ENCODE measurements around the gene VAMP2.

VAMP2 gene

DNA sequence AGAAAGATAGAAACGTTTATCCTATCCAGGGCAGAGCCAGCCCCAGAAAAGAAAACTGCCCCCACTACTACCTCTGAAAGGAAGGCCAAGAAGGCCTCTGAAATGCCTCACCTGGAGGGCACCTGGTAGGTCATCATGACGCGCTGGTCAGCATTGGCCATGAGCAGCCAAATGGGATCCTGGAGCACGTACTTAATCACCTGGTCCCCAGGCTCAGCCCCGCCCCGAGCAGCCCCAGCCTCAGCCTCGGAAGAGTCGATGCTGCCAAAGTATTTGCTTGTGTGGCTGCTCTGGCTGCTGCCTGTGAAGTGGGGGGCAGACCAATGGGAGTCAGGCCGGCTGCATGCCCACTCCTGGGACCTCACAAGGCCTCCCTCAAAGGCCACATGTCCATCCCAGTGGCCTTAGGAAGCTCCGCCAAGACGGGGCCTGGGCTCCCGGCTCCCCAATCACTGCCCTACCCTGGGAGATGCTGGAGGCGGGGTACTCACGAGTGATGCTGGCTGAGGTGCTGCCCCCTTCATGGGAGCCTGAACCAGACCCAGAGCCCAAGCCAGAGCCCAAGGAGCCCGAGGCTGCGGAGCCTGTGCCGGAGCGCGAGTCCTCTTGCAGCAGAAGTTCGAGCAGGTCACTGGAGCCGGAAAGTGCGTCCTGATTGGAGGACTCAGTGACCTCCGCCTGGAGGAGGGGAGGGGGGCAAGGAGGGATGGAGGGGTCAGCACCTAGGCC, 20.4 kb downstream of the VAMP2 start:
- Mint-ChIP-seq H3K9me3 (no peaks in the 10 kb centered on the region), H3K27me3 (ENCODE audit: low read depth, poor library complexity) (peaks cover 2% of the 10 kb centered on the region), H3K27ac (no peak overlapping the region), H3K4me1 (no peaks in the 10 kb centered on the region), H3K4me3 (no peak overlapping the region), H3K36me3 (ENCODE audit: low read depth) (peaks cover 29% of the 10 kb centered on the region)
- no peak for DNase-seq
- TF ChIP-seq, protein P1, sequence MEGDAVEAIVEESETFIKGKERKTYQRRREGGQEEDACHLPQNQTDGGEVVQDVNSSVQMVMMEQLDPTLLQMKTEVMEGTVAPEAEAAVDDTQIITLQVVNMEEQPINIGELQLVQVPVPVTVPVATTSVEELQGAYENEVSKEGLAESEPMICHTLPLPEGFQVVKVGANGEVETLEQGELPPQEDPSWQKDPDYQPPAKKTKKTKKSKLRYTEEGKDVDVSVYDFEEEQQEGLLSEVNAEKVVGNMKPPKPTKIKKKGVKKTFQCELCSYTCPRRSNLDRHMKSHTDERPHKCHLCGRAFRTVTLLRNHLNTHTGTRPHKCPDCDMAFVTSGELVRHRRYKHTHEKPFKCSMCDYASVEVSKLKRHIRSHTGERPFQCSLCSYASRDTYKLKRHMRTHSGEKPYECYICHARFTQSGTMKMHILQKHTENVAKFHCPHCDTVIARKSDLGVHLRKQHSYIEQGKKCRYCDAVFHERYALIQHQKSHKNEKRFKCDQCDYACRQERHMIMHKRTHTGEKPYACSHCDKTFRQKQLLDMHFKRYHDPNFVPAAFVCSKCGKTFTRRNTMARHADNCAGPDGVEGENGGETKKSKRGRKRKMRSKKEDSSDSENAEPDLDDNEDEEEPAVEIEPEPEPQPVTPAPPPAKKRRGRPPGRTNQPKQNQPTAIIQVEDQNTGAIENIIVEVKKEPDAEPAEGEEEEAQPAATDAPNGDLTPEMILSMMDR (IDR thresholded peaks at IDR 0.05): no peak

DNA sequence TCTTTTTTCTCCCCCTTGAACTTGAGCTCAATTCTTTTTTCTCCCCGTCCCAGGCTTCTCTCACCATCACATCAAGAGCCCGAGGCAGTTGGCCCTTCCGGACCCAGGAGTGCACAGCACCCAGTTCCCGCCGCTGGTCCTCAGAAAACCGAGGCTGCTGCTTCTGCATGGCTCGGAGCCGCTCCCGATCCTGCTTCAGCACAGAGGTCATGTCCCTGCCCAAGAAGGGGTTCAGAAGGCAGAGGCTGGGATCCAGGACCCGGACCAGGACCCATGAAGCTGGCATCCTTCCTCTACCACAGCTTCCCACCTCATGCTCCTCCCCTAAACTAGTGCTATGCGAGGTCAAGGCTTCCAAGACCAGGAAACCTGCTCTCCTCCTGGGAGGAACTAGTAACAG, 21.0 kb downstream of the VAMP2 start:
- peaks cover 4% of the 10 kb centered on the region for H3K27me3 Mint-ChIP-seq (ENCODE audit: low read depth, poor library complexity)
- no peak for DNase-seq
- H3K27ac Mint-ChIP-seq: no peak overlapping the region
- H3K9me3 Mint-ChIP-seq: no peaks in the 10 kb centered on the region
- H3K4me1 Mint-ChIP-seq: no peaks in the 10 kb centered on the region
- TF ChIP-seq, protein P1 (IDR thresholded peaks at IDR 0.05): no peak
- peaks cover 26% of the 10 kb centered on the region for H3K36me3 Mint-ChIP-seq (ENCODE audit: low read depth)
- H3K4me3 Mint-ChIP-seq: no peak overlapping the region

DNA sequence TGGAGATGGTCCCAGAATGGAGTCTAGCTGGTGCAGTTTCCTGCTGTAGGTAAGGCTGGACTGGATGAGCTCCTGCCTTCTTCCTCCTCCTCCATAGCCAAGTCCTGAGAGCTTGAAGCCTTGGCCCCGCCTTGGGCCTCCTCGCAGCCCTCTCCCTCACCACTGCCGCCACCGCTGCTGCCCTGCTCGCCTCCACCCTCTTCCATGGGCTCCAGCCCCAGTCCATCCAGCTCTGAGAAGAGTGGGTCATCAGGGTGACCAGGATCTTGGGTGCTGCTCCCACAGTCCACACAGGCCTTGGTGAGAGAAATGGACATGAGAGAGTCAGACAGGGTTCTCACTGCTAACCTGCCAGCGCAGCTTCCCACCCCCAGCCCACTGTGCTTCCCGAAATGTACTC, 21.7 kb downstream of the VAMP2 start:
- Mint-ChIP-seq H3K4me1 (no peaks in the 10 kb centered on the region), H3K9me3 (no peaks in the 10 kb centered on the region), H3K36me3 (ENCODE audit: low read depth) (peaks cover 19% of the 10 kb centered on the region), H3K4me3 (no peak overlapping the region), H3K27ac (no peak overlapping the region), H3K27me3 (ENCODE audit: low read depth, poor library complexity) (peaks cover 6% of the 10 kb centered on the region)
- TF ChIP-seq, protein P1 (IDR thresholded peaks at IDR 0.05): no peak
- no peak for DNase-seq

DNA sequence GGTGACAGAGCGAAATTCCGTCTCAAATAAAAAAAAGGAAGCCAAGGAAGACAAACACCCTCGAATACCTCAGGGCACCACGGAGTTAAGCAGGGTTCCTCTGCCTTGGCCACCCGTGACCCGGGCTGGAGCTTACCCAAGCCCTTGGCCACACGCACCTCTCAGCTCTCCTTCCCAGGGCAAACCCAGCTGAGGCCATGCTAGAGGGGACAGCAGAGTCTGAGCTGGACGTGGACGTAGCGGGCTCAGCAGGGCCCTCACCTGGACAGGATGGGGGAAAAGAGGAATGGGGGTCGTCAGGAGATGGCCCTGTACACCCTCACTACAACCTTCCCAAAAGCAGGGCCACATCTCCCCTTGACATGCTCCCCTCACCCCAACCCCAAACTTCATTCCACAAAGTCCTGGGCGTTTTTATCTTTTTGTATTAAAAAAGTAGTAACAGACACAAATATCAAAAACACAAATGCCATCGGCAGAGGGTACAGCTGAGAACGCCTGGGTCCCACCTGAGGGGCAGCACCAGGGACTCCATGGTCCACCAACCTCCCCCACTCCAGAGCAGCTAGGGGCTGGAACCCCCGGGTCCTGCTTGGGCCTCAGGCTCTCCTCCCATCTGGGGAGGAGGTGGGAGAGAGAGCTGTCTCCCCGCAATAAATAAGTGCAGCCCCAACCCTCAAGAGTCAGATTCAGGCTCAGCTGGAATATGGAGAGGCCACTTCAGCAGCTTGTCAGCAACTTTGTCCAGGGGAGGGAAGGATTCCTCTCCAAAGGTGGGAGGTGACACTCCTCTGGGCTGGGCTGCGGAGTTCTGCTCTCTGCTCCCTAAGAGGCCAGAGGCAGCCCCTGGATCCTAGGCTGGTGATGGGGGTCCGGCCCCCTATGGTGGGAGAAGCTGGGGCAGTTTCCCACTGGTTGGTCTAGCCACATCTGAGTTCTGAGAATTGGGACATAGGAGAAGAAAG, 22.4 kb downstream of the VAMP2 start:
- no peaks in the 10 kb centered on the region for H3K9me3 Mint-ChIP-seq
- peaks cover 6% of the 10 kb centered on the region for H3K27me3 Mint-ChIP-seq (ENCODE audit: low read depth, poor library complexity)
- H3K27ac Mint-ChIP-seq: no peak overlapping the region
- H3K4me3 Mint-ChIP-seq: no peak overlapping the region
- no peaks in the 10 kb centered on the region for H3K4me1 Mint-ChIP-seq
- TF ChIP-seq, protein P1 (IDR thresholded peaks at IDR 0.05): no peak
- peaks cover 17% of the 10 kb centered on the region for H3K36me3 Mint-ChIP-seq (ENCODE audit: low read depth)
- DNase-seq: no peak

DNA sequence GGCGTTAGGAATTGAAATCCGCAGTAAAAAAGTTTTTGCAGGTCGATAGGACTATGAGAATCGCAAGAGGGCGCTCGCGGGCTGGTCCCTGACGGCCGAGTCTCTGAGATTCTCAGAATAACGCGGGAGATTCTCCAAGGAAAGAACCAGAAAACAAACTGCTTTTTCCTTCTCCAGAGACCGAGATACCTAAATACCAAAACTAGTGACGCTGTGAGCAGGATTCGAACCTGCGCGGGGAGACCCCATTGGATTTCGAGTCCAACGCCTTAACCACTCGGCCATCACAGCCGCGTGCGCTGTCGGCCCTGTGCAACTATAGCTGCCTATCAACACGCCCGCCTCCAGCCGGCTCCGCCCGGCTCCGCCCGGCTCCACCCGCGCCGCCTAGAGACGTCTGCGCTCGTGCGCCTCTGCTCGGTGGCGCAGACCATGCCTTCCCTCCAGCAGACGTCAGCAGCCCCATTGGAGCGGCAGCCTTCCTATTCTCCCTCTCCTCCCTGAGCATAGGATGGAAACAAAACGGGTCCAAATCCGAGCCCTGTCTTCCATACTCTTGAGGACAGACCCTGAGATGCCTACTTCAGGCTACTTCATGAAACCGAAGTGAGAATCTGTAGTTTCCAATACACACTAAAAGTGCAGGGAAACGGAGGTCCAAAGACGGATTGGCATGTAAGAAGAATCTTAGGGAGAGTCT, 23.9 kb downstream of the VAMP2 start:
- Mint-ChIP-seq H3K36me3 (ENCODE audit: low read depth) (peaks cover 13% of the 10 kb centered on the region), H3K27me3 (ENCODE audit: low read depth, poor library complexity) (peaks cover 7% of the 10 kb centered on the region), H3K4me3 (no peak overlapping the region), H3K27ac (no peak overlapping the region), H3K4me1 (peaks cover 4% of the 10 kb centered on the region), H3K9me3 (no peaks in the 10 kb centered on the region)
- DNase-seq: peak; percentile 98
- TF ChIP-seq, protein P1 (IDR thresholded peaks at IDR 0.05): peak; percentile 89
